ENCODE results near the gene PAX3.

Gene PAX3

DNA sequence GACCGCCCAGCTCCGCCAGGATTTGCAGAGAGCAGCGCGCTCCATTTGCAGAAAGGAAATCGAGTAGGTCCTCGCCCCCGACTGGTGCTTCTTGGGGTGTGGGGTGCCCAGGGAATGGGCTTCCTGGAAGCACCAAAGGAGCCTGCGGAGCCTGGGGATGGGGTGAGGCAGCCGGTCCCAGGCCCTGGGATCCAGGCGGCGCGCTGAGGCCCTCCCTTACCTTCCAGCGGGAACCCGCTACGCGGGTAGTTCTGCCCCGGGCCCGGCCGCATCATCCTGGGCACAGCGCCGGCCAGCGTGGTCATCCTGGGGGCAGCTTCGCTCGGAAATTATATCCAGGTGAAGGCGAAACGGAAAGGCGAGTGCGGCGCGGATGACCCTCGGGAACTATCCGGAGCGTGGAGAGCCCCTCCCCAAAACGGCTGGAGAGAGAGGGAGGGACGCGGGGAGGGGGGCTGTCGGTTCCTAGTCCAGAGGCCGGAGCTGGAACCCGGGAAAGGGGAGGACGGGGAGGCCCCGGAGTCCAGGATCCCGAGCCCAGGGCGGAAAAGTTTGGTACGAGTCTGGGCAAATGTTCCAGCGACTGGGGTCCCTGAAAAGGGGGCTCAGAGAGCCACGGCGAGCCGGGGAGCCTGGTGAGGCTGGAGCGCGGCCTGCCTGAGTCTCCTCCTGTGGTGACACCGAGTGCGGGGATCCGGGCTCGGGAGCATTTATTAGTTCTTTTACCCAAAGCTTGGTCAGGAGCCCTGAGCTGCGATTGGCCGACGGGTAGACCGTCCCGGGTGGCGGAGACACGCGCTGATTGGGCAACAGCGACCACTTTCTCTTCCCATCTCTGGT, at the start of gene PAX3:
TSS of gene PAX3 (minus strand) at position 688 of the 840 bp plus-strand sequence. CDS start at position 305, 383 bp downstream.
- H3K4me3 ChIP-seq (ENCODE audit: low read length): no peak within 1 kb of the TSS
- no peaks in the 10 kb centered on the region for H3K9me3 ChIP-seq (ENCODE audit: insufficient read depth, low read length)
- no peaks in the 10 kb centered on the region for H3K4me1 ChIP-seq (ENCODE audit: low read length)

DNA sequence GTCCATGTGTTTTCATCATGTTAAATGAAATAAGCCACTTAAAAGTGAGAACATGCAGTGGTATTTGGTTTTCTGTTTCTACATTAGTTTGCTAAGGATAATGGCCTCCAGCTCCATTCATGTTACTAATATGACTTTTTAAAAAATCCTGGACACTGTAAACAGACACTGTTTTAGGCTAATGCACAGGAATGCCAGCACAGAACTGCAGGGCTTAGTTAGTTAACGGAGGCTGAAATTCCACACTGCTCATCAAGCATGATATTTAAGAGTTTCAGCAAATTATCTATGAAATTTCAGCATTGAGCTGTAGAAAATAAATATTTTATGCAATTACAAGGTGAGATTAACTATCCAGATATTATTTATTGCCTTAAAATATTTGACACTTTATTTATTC, 42.5 kb upstream of the PAX3 start:
- Histone ChIP-seq H4K20me1 (ENCODE audit: insufficient read depth, low read length) (no peaks in the 10 kb centered on the region), H3K27me3 (ENCODE audit: low read depth, low read length) (no peaks in the 10 kb centered on the region), H3K4me2 (ENCODE audit: low read length) (no peak overlapping the region), H3K79me2 (ENCODE audit: low read length) (no peaks in the 10 kb centered on the region), H3K9me3 (ENCODE audit: insufficient read depth, low read length) (no peaks in the 10 kb centered on the region), H3K4me3 (ENCODE audit: low read length) (no peak overlapping the region), H3K9ac (ENCODE audit: low read length) (no peak overlapping the region), H3K27ac (ENCODE audit: low read length) (no peak overlapping the region), H3K4me1 (ENCODE audit: low read length) (no peaks in the 10 kb centered on the region), H2AFZ (ENCODE audit: low read depth, low read length) (no peak overlapping the region), H3K36me3 (replicated peaks; ENCODE audit: low read depth, low read length) (no peaks in the 10 kb centered on the region)
- no peak for TF ChIP-seq EZH2phosphoT487 (IDR thresholded peaks at IDR 0.05; ENCODE audit: low read depth)
- TF ChIP-seq, protein P1, sequence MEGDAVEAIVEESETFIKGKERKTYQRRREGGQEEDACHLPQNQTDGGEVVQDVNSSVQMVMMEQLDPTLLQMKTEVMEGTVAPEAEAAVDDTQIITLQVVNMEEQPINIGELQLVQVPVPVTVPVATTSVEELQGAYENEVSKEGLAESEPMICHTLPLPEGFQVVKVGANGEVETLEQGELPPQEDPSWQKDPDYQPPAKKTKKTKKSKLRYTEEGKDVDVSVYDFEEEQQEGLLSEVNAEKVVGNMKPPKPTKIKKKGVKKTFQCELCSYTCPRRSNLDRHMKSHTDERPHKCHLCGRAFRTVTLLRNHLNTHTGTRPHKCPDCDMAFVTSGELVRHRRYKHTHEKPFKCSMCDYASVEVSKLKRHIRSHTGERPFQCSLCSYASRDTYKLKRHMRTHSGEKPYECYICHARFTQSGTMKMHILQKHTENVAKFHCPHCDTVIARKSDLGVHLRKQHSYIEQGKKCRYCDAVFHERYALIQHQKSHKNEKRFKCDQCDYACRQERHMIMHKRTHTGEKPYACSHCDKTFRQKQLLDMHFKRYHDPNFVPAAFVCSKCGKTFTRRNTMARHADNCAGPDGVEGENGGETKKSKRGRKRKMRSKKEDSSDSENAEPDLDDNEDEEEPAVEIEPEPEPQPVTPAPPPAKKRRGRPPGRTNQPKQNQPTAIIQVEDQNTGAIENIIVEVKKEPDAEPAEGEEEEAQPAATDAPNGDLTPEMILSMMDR (IDR thresholded peaks at IDR 0.05; ENCODE audit: low read depth, low read length): no peak

More for the DNA sequence above, at the start of gene PAX3:
- no peak within 1 kb of the TSS for H3K9ac ChIP-seq (ENCODE audit: low read length)
- no peak within 1 kb of the TSS for H3K27ac ChIP-seq (ENCODE audit: low read length)
- H3K27me3 ChIP-seq (ENCODE audit: low read depth, low read length): no peaks in the 10 kb centered on the region
- no peaks in the 10 kb centered on the region for H3K79me2 ChIP-seq (ENCODE audit: low read length)
- H2AFZ ChIP-seq (ENCODE audit: low read depth, low read length): no peak within 1 kb of the TSS
- no peak within 1 kb of the TSS for H3K4me2 ChIP-seq (ENCODE audit: low read length)
- TF ChIP-seq, protein P1 (IDR thresholded peaks at IDR 0.05; ENCODE audit: low read depth, low read length): no peak
- TF ChIP-seq EZH2phosphoT487 (IDR thresholded peaks at IDR 0.05; ENCODE audit: low read depth): no peak
- H3K36me3 ChIP-seq (replicated peaks; ENCODE audit: low read depth, low read length): no peaks in the 10 kb centered on the region
- H4K20me1 ChIP-seq (ENCODE audit: insufficient read depth, low read length): no peaks in the 10 kb centered on the region

DNA sequence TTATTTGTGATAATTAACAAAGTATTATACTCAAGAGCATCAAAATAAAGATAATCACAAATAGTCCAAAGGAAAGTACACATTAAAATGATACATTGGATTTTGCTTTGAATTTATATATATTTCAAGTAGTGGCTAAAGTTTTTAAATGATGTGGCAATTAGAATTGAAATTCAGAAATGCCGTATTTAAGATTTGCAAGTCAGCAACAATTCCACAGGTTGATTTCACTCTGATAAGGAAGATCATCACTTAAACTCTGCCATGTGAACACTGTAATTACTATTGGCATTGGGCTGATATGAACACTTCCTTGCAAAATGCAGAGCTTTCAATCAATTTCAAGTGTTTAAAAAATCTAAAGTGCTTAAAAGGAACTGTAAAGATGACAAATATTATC, 39.6 kb upstream of the PAX3 start:
- Histone ChIP-seq H2AFZ (ENCODE audit: low read depth, low read length) (no peak overlapping the region), H3K9ac (ENCODE audit: low read length) (no peak overlapping the region), H3K9me3 (ENCODE audit: insufficient read depth, low read length) (no peaks in the 10 kb centered on the region), H3K4me3 (ENCODE audit: low read length) (no peak overlapping the region), H4K20me1 (ENCODE audit: insufficient read depth, low read length) (no peaks in the 10 kb centered on the region), H3K27ac (ENCODE audit: low read length) (no peak overlapping the region), H3K79me2 (ENCODE audit: low read length) (no peaks in the 10 kb centered on the region), H3K27me3 (ENCODE audit: low read depth, low read length) (no peaks in the 10 kb centered on the region), H3K4me2 (ENCODE audit: low read length) (no peak overlapping the region), H3K4me1 (ENCODE audit: low read length) (no peaks in the 10 kb centered on the region), H3K36me3 (replicated peaks; ENCODE audit: low read depth, low read length) (no peaks in the 10 kb centered on the region)
- TF ChIP-seq, protein P1 (IDR thresholded peaks at IDR 0.05; ENCODE audit: low read depth, low read length): no peak
- TF ChIP-seq EZH2phosphoT487 (IDR thresholded peaks at IDR 0.05; ENCODE audit: low read depth): no peak

DNA sequence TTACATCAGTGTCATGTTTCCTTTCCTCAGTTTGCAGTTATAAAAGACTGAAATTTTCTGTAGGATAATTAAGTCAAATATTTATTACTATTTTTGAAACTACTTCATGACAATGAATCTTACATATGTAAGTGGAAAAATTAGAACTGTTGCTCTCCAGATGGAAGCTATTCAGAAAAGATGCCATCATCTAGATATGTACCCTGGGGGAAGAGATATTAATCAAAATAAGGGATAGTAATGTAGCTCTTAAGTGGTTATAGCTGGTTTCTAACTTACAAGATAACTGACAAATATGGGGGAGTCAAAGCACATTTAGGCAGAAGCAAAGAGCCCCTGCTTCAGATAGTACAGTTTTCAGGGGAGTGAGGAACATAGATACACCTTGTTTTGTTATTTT, 38.1 kb upstream of the PAX3 start:
- Histone ChIP-seq H3K4me1 (ENCODE audit: low read length) (no peaks in the 10 kb centered on the region), H3K9ac (ENCODE audit: low read length) (no peak overlapping the region), H2AFZ (ENCODE audit: low read depth, low read length) (no peak overlapping the region), H4K20me1 (ENCODE audit: insufficient read depth, low read length) (no peaks in the 10 kb centered on the region), H3K4me3 (ENCODE audit: low read length) (no peak overlapping the region), H3K79me2 (ENCODE audit: low read length) (no peaks in the 10 kb centered on the region), H3K27me3 (ENCODE audit: low read depth, low read length) (no peaks in the 10 kb centered on the region), H3K4me2 (ENCODE audit: low read length) (no peak overlapping the region), H3K27ac (ENCODE audit: low read length) (no peak overlapping the region), H3K36me3 (replicated peaks; ENCODE audit: low read depth, low read length) (no peaks in the 10 kb centered on the region), H3K9me3 (ENCODE audit: insufficient read depth, low read length) (no peaks in the 10 kb centered on the region)
- TF ChIP-seq, protein P1 (IDR thresholded peaks at IDR 0.05; ENCODE audit: low read depth, low read length): no peak

Data from OCI-LY3 (cell line).